Left renal pelvis (tissue), 4 donors: Measurements from ENCODE around the gene RAB11B. TPM values are rescaled to one million over a fixed set of nuclear protein-coding genes. Genes with fewer than 3 reads are reported as not detected.
"Not testable (repeated sequence)": the region's sequence is repeated elsewhere in the genome, so short reads cannot be mapped to it uniquely, and the experiment has no call there.

ENCODE experiments used
- DNase-seq, 4 donors: peaks; one replicate each; pipeline ENCODE4 v3.0.0-alpha.2; 2013; ENCODE audit warnings: low read depth in 4 of 4, low spot score in 3 of 4
- polyA plus RNA-seq, 4 donors: library from polyadenylated mRNA; unstranded; fragments of 120-200 nt; gene quantifications; one replicate each; pipeline ENCODE4 v1.2.1, GENCODE V29; 2013; ENCODE audit not compliant: insufficient read length in 4 of 4

The RAB11B gene
- 100 to 1,000 TPM; 114 to 180 (median 131) TPM for polyA plus RNA-seq

DNA sequence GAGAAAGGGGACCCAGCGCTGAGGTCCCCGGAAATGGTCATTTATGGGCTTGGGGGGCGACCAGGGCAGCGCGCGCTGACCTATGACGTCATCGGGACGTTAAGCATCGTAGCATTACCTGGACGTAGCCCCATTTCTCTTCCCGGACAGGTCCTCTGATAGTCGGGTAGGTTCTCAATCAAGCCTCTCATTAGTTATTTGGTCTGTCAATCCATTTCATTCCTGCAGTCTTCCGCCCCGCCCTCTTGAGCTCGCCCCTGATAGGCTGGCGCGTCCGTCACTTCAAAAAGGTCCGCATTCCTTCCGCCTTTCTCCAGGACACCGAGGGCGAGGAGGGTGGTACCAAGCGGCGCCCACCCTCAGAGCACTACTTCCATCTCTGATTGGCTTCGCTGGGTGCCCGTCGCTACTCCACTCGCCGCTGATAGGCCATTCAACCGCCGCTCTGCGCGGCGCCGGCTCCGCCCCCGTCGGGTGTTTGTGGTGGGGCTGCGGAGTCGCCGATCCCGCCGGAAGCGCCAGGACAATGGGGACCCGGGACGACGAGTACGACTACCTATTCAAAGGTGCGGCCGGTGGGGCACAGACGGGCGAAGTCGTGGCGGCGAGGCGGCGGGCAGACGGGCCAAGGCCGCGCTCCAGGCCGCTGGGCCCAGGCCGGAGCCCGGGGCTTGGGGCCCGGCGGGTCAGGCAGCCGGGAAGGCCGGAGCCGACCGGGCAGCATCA, at the start of gene RAB11B:
TSS of gene RAB11B (plus strand) at position 470 of the 726 bp plus-strand sequence. CDS start at position 527, 57 bp downstream.
- peak; percentile 99 to 100 (median 99) for DNase-seq

DNA sequence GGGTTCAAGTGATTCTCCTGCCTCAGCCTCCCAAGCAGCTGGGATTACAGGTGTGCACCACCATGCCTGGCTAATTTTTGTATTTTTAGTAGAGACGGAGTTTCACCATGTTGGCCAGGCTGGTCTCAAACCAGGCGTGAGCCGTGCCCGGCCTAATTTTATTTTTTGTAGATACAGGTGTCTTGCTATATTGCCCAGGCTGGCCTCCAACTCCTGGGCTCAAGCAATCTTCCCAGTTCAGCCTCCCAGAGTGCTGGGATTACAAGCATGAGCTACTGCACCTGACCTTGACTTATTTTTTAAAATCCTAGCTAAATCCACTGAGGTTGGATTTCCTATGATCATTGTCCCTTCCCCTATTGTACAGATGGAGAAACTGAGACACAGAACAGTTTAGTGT, 48.7 kb upstream of the RAB11B start:
- DNase-seq: not testable (repeated sequence)

- no peak for DNase-seq
Measured at GRCh38 chr19:8342316-8342683, 47.9 kb upstream of the RAB11B start.

GRCh38 chr19:8342684-8343482, 47.3 kb upstream of the RAB11B start, which contains the start of gene KANK3:
KANK3 (minus strand) TSS chr19:8343262; CDS start chr19:8337828, 5,434 bp downstream.
- peak in 3 of 4 donors; percentile 81 to 89 (median 81) for DNase-seq

GRCh38 chr19:8343483-8343844, 46.7 kb upstream of the RAB11B start:
- no peak for DNase-seq

DNA sequence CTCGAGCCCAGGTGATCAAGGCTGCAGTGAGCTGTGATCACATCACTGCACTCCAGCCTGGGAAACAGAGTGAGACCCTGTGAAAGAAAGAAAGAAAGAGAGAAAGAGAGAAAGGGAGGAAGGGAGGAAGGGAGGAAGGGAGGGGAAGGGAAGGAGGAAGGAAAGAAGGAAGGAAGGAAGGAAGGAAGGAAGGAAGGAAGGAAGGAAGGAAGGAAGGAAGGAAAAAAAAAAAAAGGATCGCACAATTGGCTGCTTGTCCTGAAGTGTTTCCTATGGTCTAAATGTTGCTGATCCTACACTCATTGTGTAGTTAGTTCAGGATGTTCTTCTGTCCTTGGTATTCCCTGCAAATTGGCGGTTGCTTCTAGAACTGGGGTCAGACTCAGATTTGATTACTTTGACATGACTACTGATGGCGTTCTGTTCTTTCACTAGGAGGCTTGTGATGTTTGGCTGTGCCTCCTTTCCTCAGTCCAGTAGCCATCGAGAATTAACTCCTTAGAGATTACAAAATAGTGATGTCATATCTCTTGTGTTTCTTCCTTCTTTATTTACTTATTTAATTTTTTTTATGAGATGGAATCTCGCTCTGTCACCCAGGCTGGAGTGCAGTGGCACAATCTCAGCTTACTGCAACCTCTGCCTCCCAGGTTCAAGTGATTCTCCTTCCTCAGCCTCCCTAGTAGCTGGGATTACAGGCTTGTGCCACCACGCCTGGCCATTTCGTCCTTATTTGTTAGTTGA, 40.4 kb upstream of the RAB11B start:
- DNase-seq: not testable (repeated sequence)

- peak in 1 of 4 donors; percentile 36 for DNase-seq
Measured at GRCh38 chr19:8352134-8352827, 37.9 kb upstream of the RAB11B start.

- DNase-seq: not testable (repeated sequence)
Measured at GRCh38 chr19:8352845-8353244, 37.3 kb upstream of the RAB11B start.

GRCh38 chr19:8355631-8356402, 34.3 kb upstream of the RAB11B start:
- no peak for DNase-seq

GRCh38 chr19:8357007-8357521, 33.1 kb upstream of the RAB11B start:
- DNase-seq: no peak

DNA sequence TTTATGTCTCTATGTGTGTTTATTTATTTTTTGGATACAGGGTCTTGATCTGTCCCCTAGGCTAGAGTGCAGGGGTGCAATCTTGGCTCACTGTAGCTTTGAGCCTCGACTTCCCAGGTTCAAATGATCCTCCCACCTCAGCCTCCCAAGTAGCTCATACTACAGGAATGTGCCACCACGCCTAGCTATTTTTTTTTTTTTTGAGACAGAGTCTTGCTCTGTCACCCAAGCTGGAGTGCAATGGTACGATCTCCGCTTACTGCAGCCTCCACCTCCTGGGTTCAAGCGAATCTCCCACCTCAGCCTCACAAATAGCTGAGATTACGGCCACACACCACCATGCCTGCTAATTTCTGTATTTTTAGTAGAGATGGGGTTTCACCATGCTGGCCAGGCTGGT, 31.2 kb upstream of the RAB11B start:
- DNase-seq: no peak

DNA sequence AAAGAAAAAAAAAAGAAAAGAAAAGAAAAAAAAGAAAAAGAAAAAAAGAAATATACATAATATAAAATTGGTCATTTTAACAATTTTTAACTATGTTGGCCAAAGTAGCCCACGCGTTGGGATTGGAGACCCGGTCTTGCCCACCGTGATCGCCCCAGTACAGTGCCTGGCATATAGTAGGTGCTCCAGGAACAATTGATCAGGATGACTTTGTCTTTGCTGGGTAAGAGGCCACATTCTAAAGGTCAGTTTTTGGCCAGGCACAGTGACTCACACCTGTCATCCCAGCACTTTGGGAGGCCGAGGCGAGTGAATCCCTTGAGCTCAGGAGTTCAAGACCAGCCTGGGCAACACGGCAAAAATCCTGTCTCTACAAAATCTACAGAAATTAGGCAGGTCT, 30.0 kb upstream of the RAB11B start:
- no peak for DNase-seq

DNA sequence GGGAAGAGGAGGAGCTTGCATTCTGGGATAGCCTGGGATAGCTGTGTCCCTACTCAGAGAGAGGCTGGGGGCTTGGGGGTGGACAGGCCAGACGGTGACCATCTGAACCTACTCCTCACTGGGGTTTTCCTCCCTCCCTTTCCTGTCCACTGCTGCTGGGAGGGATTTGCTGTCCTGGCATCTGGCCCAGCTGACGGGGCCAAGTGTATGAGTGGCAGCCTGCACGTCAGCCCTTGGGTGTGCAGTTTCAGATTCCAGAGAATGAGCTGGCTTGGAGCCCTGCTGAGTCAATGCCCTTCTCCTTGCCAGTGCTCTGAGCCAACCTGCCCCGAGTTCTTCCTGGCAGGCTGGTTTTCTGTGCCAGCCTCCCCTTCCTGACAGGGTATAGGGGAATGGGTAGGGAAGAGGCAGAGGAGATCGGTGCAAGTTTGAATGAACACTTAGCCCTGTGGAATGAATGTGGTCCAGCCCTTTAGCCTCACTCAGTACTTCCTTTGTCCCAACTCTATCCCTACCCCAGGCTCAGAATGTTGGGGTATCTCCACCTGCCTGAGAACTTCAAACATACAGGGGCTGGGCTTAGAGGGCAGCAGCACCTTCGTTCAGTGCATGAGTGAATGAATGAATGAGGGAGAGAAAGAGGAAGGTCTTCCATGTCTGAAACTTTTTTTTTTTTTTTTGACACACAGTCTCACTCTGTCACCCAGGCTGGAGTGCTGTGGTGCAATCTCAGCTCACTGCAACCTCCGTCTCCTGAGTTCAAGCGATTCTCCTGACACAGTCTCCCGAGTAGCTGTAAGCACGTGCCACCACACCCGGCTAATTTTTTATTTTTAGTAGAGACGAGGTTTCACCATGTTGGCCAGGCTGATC, 28.0 kb upstream of the RAB11B start:
- DNase-seq: peak in 1 of 4 donors; percentile 72

DNA sequence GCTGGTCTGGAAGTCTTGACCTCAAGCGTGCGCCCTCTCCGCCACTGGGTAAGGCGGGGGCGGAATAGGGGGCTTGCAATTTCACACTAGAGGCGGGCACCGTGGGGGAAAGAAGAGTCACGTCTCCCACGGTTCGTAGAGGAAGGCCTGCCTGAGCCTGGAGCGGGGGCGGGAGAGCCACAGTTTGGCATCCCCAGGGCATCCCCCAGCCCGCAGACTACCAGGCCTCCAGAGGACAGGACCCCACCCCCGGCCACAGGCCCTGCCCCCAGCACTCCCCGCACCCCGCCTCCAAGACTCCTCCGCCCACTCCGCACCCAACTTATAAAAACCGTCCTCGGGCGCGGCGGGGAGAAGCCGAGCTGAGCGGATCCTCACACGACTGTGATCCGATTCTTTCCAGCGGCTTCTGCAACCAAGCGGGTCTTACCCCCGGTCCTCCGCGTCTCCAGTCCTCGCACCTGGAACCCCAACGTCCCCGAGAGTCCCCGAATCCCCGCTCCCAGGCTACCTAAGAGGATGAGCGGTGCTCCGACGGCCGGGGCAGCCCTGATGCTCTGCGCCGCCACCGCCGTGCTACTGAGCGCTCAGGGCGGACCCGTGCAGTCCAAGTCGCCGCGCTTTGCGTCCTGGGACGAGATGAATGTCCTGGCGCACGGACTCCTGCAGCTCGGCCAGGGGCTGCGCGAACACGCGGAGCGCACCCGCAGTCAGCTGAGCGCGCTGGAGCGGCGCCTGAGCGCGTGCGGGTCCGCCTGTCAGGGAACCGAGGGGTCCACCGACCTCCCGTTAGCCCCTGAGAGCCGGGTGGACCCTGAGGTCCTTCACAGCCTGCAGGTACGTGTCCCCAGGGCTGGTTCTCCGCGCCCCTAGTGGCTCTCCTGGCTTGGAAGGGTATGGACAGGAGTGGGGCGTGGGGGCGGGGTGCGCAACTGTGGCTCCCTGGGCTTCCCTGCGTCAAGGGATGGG, 26.1 kb upstream of the RAB11B start, which contains the start of gene ANGPTL4:
TSS of gene ANGPTL4 (plus strand) at position 353 of the 969 bp plus-strand sequence. CDS start at position 520, 167 bp downstream.
- DNase-seq: no peak

GRCh38 chr19:8366121-8366581, 24.0 kb upstream of the RAB11B start:
- no peak for DNase-seq

DNA sequence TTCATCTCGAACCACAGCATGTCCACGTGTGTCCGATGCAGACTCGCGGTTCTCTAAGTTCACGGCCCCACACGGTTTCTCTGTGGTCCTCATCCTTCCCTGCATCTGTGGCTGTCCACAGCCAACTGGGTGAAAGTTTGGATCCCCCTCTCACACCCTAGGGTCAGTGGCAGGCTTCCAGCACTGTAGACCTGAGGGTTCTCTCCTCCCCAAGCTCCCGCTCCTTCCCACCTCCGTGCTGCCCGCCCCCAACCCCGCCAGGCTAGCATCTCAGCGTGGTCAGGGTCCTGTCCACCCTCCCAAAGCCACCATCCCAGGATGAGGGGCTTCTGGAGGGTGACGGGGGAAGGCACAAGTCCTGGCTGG, 23.2 kb upstream of the RAB11B start:
- no peak for DNase-seq
